Common myeloid progenitor, CD34-positive (primary cell): ENCODE results near the gene SH2D5.

ENCODE experiments used
- CTCF ChIA-PET: fragments of 350-600 bp; sonication (Branson Sonifier 250); formaldehyde crosslinking; loops from one replicate; lab custom pipeline; 2021; ENCODE audit warnings: antibody characterized with exemption; lab: Charles Lee
- POLR2A ChIA-PET: fragments of 350-600 bp; sonication (Branson Sonifier 250); formaldehyde crosslinking; loops from one replicate; lab custom pipeline; 2021; ENCODE audit warnings: antibody characterized with exemption; lab: Charles Lee
- DNase-seq, 3 donors: peaks; one replicate each; pipeline versions ENCODE4 v3.0.0 to v3.0.0-alpha.2; 2013
- H3K27ac ChIP-seq, 2 experiments: 1 replicate in 1 of 2; 2 replicates in 1 of 2; pipeline ENCODE4 v1.7.0; 2013; ENCODE audit warnings: inconsistent platforms in 2 of 2, low read length in 2 of 2, mild to moderate bottlenecking in 2 of 2, low read depth in 1 of 2, moderate library complexity in 1 of 2; ENCODE audit not compliant: severe bottlenecking in 2 of 2, insufficient read depth in 1 of 2, poor library complexity in 1 of 2
- H3K27me3 ChIP-seq, 5 experiments: replicated peaks in 2 of 5; 1 replicate in 3 of 5; 2 replicates in 2 of 5; pipeline versions ENCODE4 v1.6.1 to v1.7.0; 2013; ENCODE audit warnings: low read length in 4 of 5, mild to moderate bottlenecking in 2 of 5, moderate library complexity in 2 of 5, inconsistent platforms in 1 of 5; ENCODE audit not compliant: insufficient read depth in 5 of 5, control insufficient read depth in 4 of 5
- H3K36me3 ChIP-seq, 4 experiments: 1 replicate in 2 of 4; 2 replicates in 2 of 4; pipeline versions ENCODE4 v1.6.1 to v1.7.0; 2013; ENCODE audit warnings: low read length in 3 of 4, control low read depth in 1 of 4, mild to moderate bottlenecking in 1 of 4; ENCODE audit not compliant: control insufficient read depth in 4 of 4, insufficient read depth in 4 of 4
- H3K4me1 ChIP-seq, 4 experiments: 1 replicate in 3 of 4; 2 replicates in 1 of 4; pipeline versions ENCODE4 v1.6.1 to v1.7.1; 2013; ENCODE audit warnings: low read length in 3 of 4, mild to moderate bottlenecking in 3 of 4, control low read depth in 1 of 4, inconsistent platforms in 1 of 4, moderate library complexity in 1 of 4; ENCODE audit not compliant: control insufficient read depth in 4 of 4, insufficient read depth in 4 of 4; ENCODE audit errors: control extremely low read depth in 1 of 4
- H3K4me3 ChIP-seq, 7 experiments: 1 replicate in 4 of 7; 2 replicates in 3 of 7; pipeline versions ENCODE4 v1.5.1 to v1.7.0; 2013; ENCODE audit warnings: mild to moderate bottlenecking in 7 of 7, low read length in 6 of 7, moderate library complexity in 6 of 7, inconsistent platforms in 2 of 7, low read depth in 2 of 7, control low read depth in 1 of 7; ENCODE audit not compliant: insufficient read depth in 4 of 7, control insufficient read depth in 1 of 7; ENCODE audit errors: extremely low read depth in 1 of 7
- H3K9me3 ChIP-seq, 5 experiments: 1 replicate in 4 of 5; 2 replicates in 1 of 5; pipeline versions ENCODE4 v1.6.1 to v1.7.1; 2013; ENCODE audit warnings: low read length in 4 of 5, mild to moderate bottlenecking in 2 of 5, inconsistent platforms in 1 of 5, low read depth in 1 of 5, moderate library complexity in 1 of 5; ENCODE audit not compliant: control insufficient read depth in 4 of 5, insufficient read depth in 2 of 5; ENCODE audit errors: control extremely low read depth in 1 of 5
- WGBS: methylation state at CpG from one replicate; pipeline ENCODE4 v1.1.5; 2013; ENCODE audit not compliant: insufficient coverage; 5-methylcytosine and 5-hydroxymethylcytosine counted together

SH2D5 gene

GRCh38 chr1:20729155-20729931 is 3.2 kb downstream of the SH2D5 start:
- Histone ChIP-seq H3K27me3 (peaks cover 0 to 42% (median 24%) of the 10 kb centered on the region in 5 experiments), H3K4me1 (peaks cover 2 to 32% (median 22%) of the 10 kb centered on the region in 4 experiments), H3K4me3 (no peak overlapping the region), H3K9me3 (no peaks in the 10 kb centered on the region), H3K27ac (no peak overlapping the region), H3K36me3 (no peaks in the 10 kb centered on the region)
- DNase-seq = no peak
- POLR2A ChIA-PET = interaction anchor here (0.6 kb wide), 1 partner anchor 11 kb away, joined by 3 read pairs; the partner anchor contains the start of gene KIF17
- CTCF ChIA-PET = interaction anchor here (1.5 kb wide), 1 partner anchor 27 kb away, joined by 6 read pairs; no protein-coding TSS in a partner anchor
- WGBS = 77% methylated on average over 12 of the region's 14 CpGs

- POLR2A ChIA-PET = no interaction called here
- no peak overlapping the region for H3K27ac ChIP-seq
- CTCF ChIA-PET = interaction anchor here (1.0 to 1.8 kb wide), 5 partner anchors 10 to 33 kb away, joined by 3 to 11 read pairs (median 5); partner anchors contain the start of gene KIF17
- no peak overlapping the region for H3K4me3 ChIP-seq
- H3K27me3 ChIP-seq = peaks cover 0 to 42% (median 24%) of the 10 kb centered on the region in 5 experiments
- DNase-seq = no peak
- no peaks in the 10 kb centered on the region for H3K9me3 ChIP-seq
- H3K4me1 ChIP-seq = peaks cover 2 to 31% (median 18%) of the 10 kb centered on the region in 4 experiments
- H3K36me3 ChIP-seq = no peaks in the 10 kb centered on the region
- WGBS = 79% methylated on average over 8 of the region's 9 CpGs
These were observed 3.9 kb downstream of the SH2D5 start for GRCh38 chr1:20728371-20729154.

GRCh38 chr1:20727746-20728316 is 4.7 kb downstream of the SH2D5 start:
- DNase-seq = peak in 2 of 3 donors; percentile 56 to 61
- no peak overlapping the region for H3K27ac ChIP-seq
- WGBS = 70% methylated on average over 9 of the region's 13 CpGs
- ChIA-PET POLR2A (no interaction called here), CTCF (interaction anchor here (1.0 to 1.8 kb wide), 5 partner anchors 9 to 32 kb away, joined by 3 to 11 read pairs (median 5); partner anchors contain the start of gene KIF17)
- no peak overlapping the region for H3K4me3 ChIP-seq
- H3K36me3 ChIP-seq = no peaks in the 10 kb centered on the region
- peaks cover 0 to 42% (median 24%) of the 10 kb centered on the region in 5 experiments for H3K27me3 ChIP-seq
- peaks cover 0 to 24% (median 11%) of the 10 kb centered on the region in 4 experiments for H3K4me1 ChIP-seq
- no peaks in the 10 kb centered on the region for H3K9me3 ChIP-seq

DNA sequence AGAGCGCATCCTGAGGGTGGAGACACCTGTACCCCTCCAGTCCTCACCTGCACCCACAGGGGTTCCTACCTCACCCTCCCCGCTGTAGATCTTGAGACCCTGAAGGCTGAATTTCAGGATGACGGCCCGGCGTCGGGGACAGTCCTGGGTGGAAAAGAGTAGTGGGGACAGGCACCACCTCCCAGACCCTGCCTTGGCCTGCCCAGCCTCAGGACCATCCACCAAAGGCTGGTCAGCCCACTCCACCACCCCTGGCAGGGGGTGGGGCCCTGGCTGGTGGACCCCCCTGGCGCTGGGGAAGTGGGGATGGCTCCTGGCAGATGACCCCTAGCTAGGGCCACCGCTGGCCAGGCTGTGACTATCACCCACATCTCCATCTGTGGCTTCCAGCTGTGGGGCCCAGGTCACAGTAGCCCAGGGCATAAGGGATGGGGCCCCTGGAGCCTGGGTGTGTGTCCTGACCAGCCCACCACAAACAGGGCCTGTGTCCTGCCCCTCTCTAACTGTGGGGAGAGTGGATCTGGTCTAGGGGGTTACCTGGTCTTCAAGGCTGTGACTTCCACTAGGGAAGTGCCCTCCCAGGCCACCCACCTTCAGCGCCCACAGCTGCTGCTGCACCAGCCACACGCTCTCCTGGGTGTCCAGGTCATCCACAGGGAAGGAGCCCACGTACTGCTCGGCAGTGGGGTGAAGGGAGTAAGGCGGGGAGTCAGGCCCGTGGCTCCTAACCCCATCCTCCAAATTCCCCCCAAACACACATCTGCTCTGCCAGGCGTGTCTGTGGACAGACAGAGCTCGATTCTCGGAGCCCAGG is 5.4 kb downstream of the SH2D5 start:
- Histone ChIP-seq H3K36me3 (no peaks in the 10 kb centered on the region), H3K4me3 (no peak overlapping the region), H3K4me1 (peaks cover 0 to 17% (median 4%) of the 10 kb centered on the region in 4 experiments), H3K9me3 (no peaks in the 10 kb centered on the region), H3K27ac (no peak overlapping the region), H3K27me3 (peaks cover 0 to 37% (median 22%) of the 10 kb centered on the region in 5 experiments)
- WGBS = 100% methylated on average over 3 of the region's 17 CpGs
- CTCF ChIA-PET = interaction anchor here (0.6 to 1.8 kb wide), 5 partner anchors 9 to 195 kb away, joined by 3 to 11 read pairs (median 4); partner anchors contain the start of gene KIF17
- DNase-seq = no peak
- POLR2A ChIA-PET = interaction anchor here (0.8 kb wide), 1 partner anchor 9 kb away, joined by 3 read pairs; the partner anchor contains the start of gene KIF17

- H3K4me3 ChIP-seq = no peak overlapping the region
- ChIA-PET CTCF (interaction anchor here (0.6 to 2.3 kb wide), 2 partner anchors 29 to 196 kb away, joined by 3 to 7 read pairs; no protein-coding TSS in a partner anchor), POLR2A (interaction anchor here (0.8 kb wide), 1 partner anchor 9 kb away, joined by 3 read pairs; the partner anchor contains the start of gene KIF17)
These were observed 6.2 kb downstream of the SH2D5 start for GRCh38 chr1:20726118-20726911.

More at GRCh38 chr1:20726118-20726911, 6.2 kb downstream of the SH2D5 start:
- H3K9me3 ChIP-seq = no peaks in the 10 kb centered on the region
- H3K27ac ChIP-seq = no peak overlapping the region
- H3K27me3 ChIP-seq = peaks cover 0 to 30% (median 22%) of the 10 kb centered on the region in 5 experiments
- H3K4me1 ChIP-seq = peaks cover 0 to 9% (median under 1%) of the 10 kb centered on the region in 4 experiments
- no peaks in the 10 kb centered on the region for H3K36me3 ChIP-seq
- no peak for DNase-seq
- 93% methylated on average over 17 of the region's 25 CpGs for WGBS
